Fibroblast of pulmonary artery (primary cell): Measurements from ENCODE around the gene PSD.
A peak's percentile ranks its signal among the peaks of the same experiment; 100 is the strongest.

Experiments
- DNase-seq: peaks from one replicate; pipeline ENCODE4 v3.0.0-alpha.2; 2010; ENCODE audit warnings: low read depth
- H3K4me3 ChIP-seq: replicated peaks from 2 replicates; pipeline ENCODE4 v1.5.1; 2011; ENCODE audit warnings: low read depth, mild to moderate bottlenecking, control low read depth, low read length, moderate library complexity
- TF ChIP-seq, protein P1 (sequence below): IDR thresholded peaks from 2 replicates; pipeline ENCODE4 v1.5.1; 2011; ENCODE audit warnings: mild to moderate bottlenecking, control low read depth, low read length, inconsistent platforms; ENCODE audit errors: missing control alignments

The PSD gene

DNA sequence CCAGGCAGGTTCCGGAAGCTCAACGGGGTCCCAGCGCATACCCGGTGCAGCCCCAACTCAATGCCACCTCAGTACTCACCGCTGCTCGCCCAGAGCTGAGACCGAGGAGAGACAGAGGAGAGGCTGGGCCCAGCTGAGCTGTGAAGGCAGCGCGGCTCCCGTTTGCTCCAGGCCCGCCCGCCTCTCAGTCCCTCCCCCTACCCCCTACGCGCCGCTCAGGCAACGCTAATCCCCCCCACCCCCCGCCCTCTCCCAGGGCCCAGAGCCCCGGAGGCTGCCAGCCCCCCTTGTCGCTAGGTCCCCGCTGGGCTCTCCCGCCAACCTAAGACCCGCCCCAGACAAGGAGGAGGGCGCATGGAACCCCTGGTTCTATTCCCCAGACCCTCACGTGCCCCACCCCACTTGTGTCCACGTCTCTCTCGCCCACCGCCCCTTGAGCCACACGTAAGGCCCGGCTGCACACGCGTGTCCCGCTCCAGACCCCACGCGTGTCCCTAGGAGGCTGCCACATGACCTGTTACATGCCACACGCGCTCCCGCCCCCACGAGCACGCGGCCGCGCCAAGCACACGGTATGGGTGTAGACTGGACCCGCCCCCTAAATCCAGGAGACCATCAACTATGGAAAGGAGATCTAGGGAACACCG lies at the start of gene PSD:
Gene PSD, minus strand, starts transcription at position 164 of the 647 bp plus-strand sequence. CDS start 1,747 bp downstream, outside the sequence.
- DNase-seq = no peak
- TF ChIP-seq, protein P1, sequence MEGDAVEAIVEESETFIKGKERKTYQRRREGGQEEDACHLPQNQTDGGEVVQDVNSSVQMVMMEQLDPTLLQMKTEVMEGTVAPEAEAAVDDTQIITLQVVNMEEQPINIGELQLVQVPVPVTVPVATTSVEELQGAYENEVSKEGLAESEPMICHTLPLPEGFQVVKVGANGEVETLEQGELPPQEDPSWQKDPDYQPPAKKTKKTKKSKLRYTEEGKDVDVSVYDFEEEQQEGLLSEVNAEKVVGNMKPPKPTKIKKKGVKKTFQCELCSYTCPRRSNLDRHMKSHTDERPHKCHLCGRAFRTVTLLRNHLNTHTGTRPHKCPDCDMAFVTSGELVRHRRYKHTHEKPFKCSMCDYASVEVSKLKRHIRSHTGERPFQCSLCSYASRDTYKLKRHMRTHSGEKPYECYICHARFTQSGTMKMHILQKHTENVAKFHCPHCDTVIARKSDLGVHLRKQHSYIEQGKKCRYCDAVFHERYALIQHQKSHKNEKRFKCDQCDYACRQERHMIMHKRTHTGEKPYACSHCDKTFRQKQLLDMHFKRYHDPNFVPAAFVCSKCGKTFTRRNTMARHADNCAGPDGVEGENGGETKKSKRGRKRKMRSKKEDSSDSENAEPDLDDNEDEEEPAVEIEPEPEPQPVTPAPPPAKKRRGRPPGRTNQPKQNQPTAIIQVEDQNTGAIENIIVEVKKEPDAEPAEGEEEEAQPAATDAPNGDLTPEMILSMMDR = no peak
- H3K4me3 ChIP-seq = peak within 1 kb of the TSS; percentile 86

DNA sequence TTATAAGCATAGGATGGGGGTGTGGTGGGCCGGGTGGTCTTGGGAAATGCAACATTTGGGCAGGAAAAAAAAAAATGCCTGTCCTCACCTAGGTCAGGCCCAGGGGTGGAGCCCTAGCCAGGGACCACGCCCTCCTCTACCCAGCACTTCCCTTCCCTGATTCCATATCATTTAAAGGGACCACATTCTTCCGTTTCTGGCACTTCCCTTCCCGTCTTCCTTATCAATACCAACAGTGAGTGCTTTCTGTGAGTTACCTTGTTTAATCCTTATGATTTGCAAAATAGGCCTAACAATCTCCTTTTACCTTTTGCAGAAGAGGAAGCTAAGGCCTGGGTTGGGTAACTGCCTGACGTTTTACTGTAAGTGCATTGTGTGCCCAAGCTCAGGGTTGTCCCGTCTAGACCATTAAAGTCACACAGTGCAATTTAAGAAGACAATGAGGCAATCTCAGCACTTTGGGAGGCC lies 49.4 kb upstream of the PSD start:
- TF ChIP-seq, protein P1 = no peak
- DNase-seq = no peak
- no peak overlapping the region for H3K4me3 ChIP-seq

DNA sequence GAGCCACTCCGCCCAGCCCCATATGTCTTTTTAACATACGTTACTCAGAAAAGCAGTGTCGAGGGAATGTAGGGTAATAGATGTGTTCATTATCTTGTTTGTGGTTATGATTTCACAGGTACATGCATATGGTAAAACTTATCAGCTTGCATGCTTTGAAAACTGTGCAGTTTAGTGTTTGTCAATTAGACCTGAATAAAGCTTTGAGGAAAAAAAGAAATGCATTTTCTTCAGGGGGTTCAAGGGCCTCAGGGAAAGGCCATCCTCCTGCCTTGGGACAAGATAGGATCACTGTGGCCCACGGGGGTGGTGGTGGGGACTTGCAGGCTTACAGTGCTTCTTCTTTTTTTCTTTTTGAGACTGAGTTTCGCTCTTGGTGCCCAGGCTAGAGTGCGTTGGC lies 48.7 kb upstream of the PSD start:
- H3K4me3 ChIP-seq = no peak overlapping the region
- TF ChIP-seq, protein P1 = no peak
- no peak for DNase-seq

DNA sequence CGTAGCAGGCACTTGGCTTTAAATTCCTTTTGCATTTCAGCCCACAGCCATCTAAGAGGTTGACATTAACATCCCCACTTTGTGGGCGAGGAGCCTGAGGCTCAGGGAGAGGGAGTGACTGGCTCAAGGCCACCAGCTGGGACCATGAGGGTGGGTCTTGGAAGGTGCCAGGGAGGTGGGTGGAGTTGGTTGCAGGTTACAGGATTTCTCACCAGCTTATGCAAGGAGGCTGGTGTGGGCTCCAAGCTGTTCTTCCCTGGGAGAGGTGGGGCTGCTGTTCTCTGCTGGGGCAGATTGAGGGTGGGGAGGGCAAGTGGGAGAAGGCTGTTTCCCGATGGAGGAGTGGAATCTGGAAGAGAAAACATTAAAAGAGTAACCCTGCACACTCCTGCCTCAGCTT lies 46.9 kb upstream of the PSD start:
- no peak overlapping the region for H3K4me3 ChIP-seq
- TF ChIP-seq, protein P1 = no peak
- no peak for DNase-seq

DNA sequence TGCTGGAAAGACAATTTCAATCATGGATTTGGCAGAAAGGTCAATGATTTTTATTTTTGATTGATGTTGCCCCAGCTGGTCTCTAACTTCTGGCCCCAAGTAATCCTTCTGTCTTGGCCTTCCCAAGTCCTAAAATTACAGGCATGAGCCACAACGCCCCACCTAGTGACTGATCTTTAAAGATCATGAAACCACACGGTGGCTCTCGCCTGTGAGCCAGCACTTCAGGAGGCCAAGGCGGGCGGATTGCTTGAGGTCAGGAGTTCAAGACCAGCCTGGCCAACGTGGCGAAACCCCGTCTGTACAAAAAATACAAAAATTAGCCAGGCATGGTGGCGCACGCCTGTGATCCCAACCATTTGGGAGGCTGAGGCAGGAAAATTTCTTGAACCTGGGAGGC lies 45.4 kb upstream of the PSD start:
- DNase-seq = no peak
- H3K4me3 ChIP-seq = no peak overlapping the region
- TF ChIP-seq, protein P1 = no peak

DNA sequence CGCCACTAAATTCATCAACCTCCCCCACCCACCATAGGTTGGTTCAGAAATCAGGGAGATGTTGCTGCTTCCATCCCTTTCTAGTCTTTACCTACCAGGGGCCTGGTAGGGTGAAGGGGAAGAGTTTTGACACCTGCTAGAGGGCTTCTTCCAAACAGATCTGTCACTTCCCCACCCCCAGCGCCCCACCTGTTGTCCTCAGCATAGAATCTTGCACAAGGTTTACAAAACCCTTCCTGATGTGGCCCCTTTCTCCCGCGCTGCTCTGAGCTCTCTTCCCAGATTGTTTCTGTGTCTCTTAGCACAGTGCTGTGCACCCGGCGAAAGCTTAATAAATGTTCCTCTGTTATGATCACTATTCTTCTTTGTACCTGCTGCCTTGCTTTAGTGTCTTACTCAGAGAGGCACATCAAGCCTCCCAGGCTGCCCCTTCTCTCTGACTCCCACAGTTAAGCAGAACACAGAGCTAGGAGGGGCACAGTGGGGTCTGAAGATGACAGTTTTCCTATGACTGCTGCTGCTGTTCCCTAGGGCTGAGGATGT lies 44.0 kb upstream of the PSD start:
- TF ChIP-seq, protein P1 = no peak
- H3K4me3 ChIP-seq = no peak overlapping the region
- no peak for DNase-seq
